GM23338 (cell line): ENCODE results near the gene RDH12. TPM values are rescaled to one million over a fixed set of nuclear protein-coding genes. Genes with fewer than 3 reads are reported as not detected.

Source experiments
- ATAC-seq: fragments of 200-7000 bp; cut with Tn5 transposase; 3 replicates; pipeline ENCODE4 v1.9.1; 2020
- DNase-seq: peaks from one replicate; pipeline ENCODE4 v3.0.0-alpha.2; 2015; ENCODE audit warnings: low spot score
- H2AFZ ChIP-seq: fragments of 200-600 bp; sonication (generic); 2 replicates; pipeline ENCODE4 v1.8.0; 2016; ENCODE audit warnings: antibody characterized with exemption, mild to moderate bottlenecking, moderate library complexity
- H3F3A ChIP-seq: fragments of 200-600 bp; sonication (generic); replicated peaks from 2 replicates; pipeline ENCODE4 v1.8.0; 2017; ENCODE audit warnings: antibody characterized with exemption, mixed run types, low read depth
- H3K27ac ChIP-seq: fragments of 200-600 bp; sonication (generic); 2 replicates; pipeline ENCODE4 v1.6.1; 2016; ENCODE audit warnings: low read depth
- H3K27me3 ChIP-seq: fragments of 200-600 bp; sonication (generic); 2 replicates; pipeline ENCODE4 v1.8.0; 2016; ENCODE audit warnings: mild to moderate bottlenecking, mixed run types, moderate library complexity; ENCODE audit not compliant: insufficient read depth
- H3K36me3 ChIP-seq: fragments of 200-600 bp; sonication (generic); 2 replicates; pipeline ENCODE4 v1.8.0; 2016; ENCODE audit warnings: mild to moderate bottlenecking; ENCODE audit not compliant: insufficient read depth
- H3K4me1 ChIP-seq: fragments of 200-600 bp; sonication (generic); 2 replicates; pipeline ENCODE4 v1.8.0; 2016; ENCODE audit warnings: mild to moderate bottlenecking, moderate library complexity; ENCODE audit not compliant: insufficient read depth
- H3K4me2 ChIP-seq: fragments of 200-600 bp; sonication (generic); 2 replicates; pipeline ENCODE4 v1.7.1; 2017; ENCODE audit warnings: mixed run types
- H3K4me3 ChIP-seq: fragments of 200-600 bp; sonication (generic); 2 replicates; pipeline ENCODE4 v1.6.1; 2016; ENCODE audit warnings: mixed run types
- H3K79me2 ChIP-seq: fragments of 200-600 bp; sonication (generic); replicated peaks from 2 replicates; pipeline ENCODE4 v1.8.0; 2017; ENCODE audit warnings: mild to moderate bottlenecking; ENCODE audit not compliant: insufficient read depth
- H3K9me2 ChIP-seq: fragments of 200-600 bp; sonication (generic); 2 replicates; pipeline ENCODE4 v1.8.0; 2017; ENCODE audit not compliant: insufficient read depth
- H4K20me1 ChIP-seq: fragments of 200-600 bp; sonication (generic); replicated peaks from 2 replicates; pipeline ENCODE4 v1.8.0; 2017; ENCODE audit warnings: mild to moderate bottlenecking; ENCODE audit not compliant: insufficient read depth
- H3K27ac Mint-ChIP-seq: 2 replicates; pipeline ENCODE4 v1.8.0; 2020; ENCODE audit warnings: inconsistent platforms, mild to moderate bottlenecking, moderate library complexity, mixed read lengths
- H3K27me3 Mint-ChIP-seq: 3 replicates; pipeline ENCODE4 v1.8.0; 2022; ENCODE audit warnings: low read depth, mild to moderate bottlenecking, moderate library complexity, mixed read lengths, inconsistent platforms; ENCODE audit not compliant: insufficient read depth, poor library complexity
- H3K36me3 Mint-ChIP-seq: 3 replicates; pipeline ENCODE4 v1.8.0; 2021; ENCODE audit warnings: low read depth, mild to moderate bottlenecking, inconsistent platforms, moderate library complexity, mixed read lengths
- H3K4me1 Mint-ChIP-seq: 3 replicates; pipeline ENCODE4 v1.8.0; 2020; ENCODE audit warnings: mild to moderate bottlenecking, inconsistent platforms, mixed read lengths
- H3K4me3 Mint-ChIP-seq: 3 replicates; pipeline ENCODE4 v1.8.0; 2021; ENCODE audit warnings: moderate library complexity, mild to moderate bottlenecking, inconsistent platforms, mixed read lengths
- H3K9me3 Mint-ChIP-seq: 3 replicates; pipeline ENCODE4 v1.8.0; 2020; ENCODE audit warnings: moderate library complexity, mild to moderate bottlenecking, inconsistent platforms, mixed read lengths
- CREB1 ChIP-seq: fragments of 250-450 bp; sonication (Bioruptor Pico); IDR thresholded peaks from 2 replicates; pipeline ENCODE4 v1.5.0; 2020; ENCODE audit warnings: low read depth, mild to moderate bottlenecking, moderate library complexity
- EZH2 ChIP-seq: fragments of 200-600 bp; sonication (generic); IDR thresholded peaks from one replicate; pipeline ENCODE4 v1.8.0; 2017; ENCODE audit warnings: antibody characterized with exemption, mild to moderate bottlenecking, low read depth; ENCODE audit not compliant: unreplicated experiment
- EZH2phosphoT487 ChIP-seq: fragments of 200-600 bp; sonication (generic); IDR thresholded peaks from one replicate; pipeline ENCODE4 v1.8.1; 2018; ENCODE audit warnings: antibody characterized with exemption; ENCODE audit not compliant: unreplicated experiment
- JUNB ChIP-seq: IDR thresholded peaks from one replicate; pipeline ENCODE4 v1.6.1; 2016; ENCODE audit warnings: antibody characterized with exemption; ENCODE audit not compliant: unreplicated experiment
- NANOG ChIP-seq: IDR thresholded peaks from 2 replicates; pipeline ENCODE4 v1.6.1; 2016; ENCODE audit warnings: antibody characterized with exemption, borderline replicate concordance
- POLR2AphosphoS5 ChIP-seq: IDR thresholded peaks from 2 replicates; pipeline ENCODE4 v1.6.1; 2016; ENCODE audit warnings: antibody characterized with exemption, low read depth
- STAT1 ChIP-seq: IDR thresholded peaks from one replicate; pipeline ENCODE4 v1.6.1; 2016; ENCODE audit warnings: antibody characterized with exemption; ENCODE audit not compliant: unreplicated experiment
- ZNF114 ChIP-seq: fragments of 250-450 bp; sonication (Bioruptor Pico); IDR thresholded peaks from 2 replicates; pipeline ENCODE4 v1.5.0; 2020; ENCODE audit warnings: mild to moderate bottlenecking, moderate library complexity
- ZNF331 ChIP-seq: fragments of 250-450 bp; sonication (Bioruptor Pico); IDR thresholded peaks from 2 replicates; pipeline ENCODE4 v1.5.0; 2020; ENCODE audit warnings: low read depth, mild to moderate bottlenecking, moderate library complexity
- polyA plus RNA-seq: library from polyadenylated mRNA; unstranded; fragments of >200 nt; fragmentation: Nextera tagmentation; extraction: Ambion mirVana; gene quantifications from 2 replicates; pipeline ENCODE4 v1.2.1, GENCODE V29; 2016
- total RNA-seq: library from RNA; depleted of rRNA; stranded (reverse); fragments of >200 nt; shearing (Covaris generic); gene quantifications from 2 replicates; pipeline ENCODE4 v1.2.3, GENCODE V29; 2014
- TF ChIP-seq, protein P1 (sequence below): fragments of 250-450 bp; sonication (Bioruptor Pico); IDR thresholded peaks from 2 replicates; pipeline ENCODE4 v1.5.0; 2020; ENCODE audit warnings: mild to moderate bottlenecking, moderate library complexity
- TF ChIP-seq, protein P2 (sequence below), 2 experiments: fragments of 200-600 bp in 1 of 2; sonication (generic) in 1 of 2; conservative IDR thresholded peaks; 2 replicates each; pipeline versions ENCODE4 v1.5.1 to v1.6.1; 2016 to 2017; ENCODE audit warnings: antibody characterized with exemption in 2 of 2, low read depth in 2 of 2, mild to moderate bottlenecking in 2 of 2, moderate library complexity in 1 of 2
- TF ChIP-seq, protein P3 (sequence below): IDR thresholded peaks from 2 replicates; pipeline ENCODE4 v1.6.1; 2016; ENCODE audit warnings: antibody characterized with exemption
- TF ChIP-seq, protein P4 (sequence below): IDR thresholded peaks from one replicate; pipeline ENCODE4 v1.6.1; 2018; ENCODE audit warnings: antibody characterized with exemption; ENCODE audit not compliant: unreplicated experiment

RDH12 gene
- total and polyA plus RNA-seq, 2 experiments from 2014 or later: 0.28 to 1.6 TPM

DNA sequence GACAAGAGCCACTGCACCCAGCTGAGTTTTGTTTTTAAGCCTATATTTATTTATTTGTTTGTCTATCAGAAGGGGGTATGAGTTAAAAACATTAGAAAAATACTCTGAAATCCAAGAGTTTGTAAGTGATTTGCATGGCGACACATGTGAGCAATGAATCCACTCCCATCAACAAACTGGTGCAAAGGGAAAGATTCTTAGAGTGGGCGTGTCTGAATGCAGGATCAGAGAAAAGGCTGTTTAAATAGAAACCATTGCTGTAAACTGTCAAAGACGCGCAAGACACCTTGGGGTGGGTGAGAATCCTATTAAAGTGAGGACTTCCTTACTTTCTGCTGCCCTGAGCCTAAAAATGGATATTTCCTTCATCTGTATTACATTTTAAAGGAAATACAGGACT, 62.8 kb downstream of the RDH12 start:
- no peak for ATAC-seq
- Mint-ChIP-seq H3K9me3 (no peaks in the 10 kb centered on the region), H3K27me3 (no peaks in the 10 kb centered on the region), H3K4me3 (no peak overlapping the region), H3K36me3 (peaks cover 46% of the 10 kb centered on the region), H3K4me1 (no peaks in the 10 kb centered on the region), H3K27ac (no peak overlapping the region)
- H3K9me2 ChIP-seq: no peaks in the 10 kb centered on the region
- DNase-seq: no peak
- no peaks in the 10 kb centered on the region for H3K4me1 ChIP-seq
- H3K4me3 ChIP-seq: no peak overlapping the region
- H3F3A ChIP-seq: no peaks in the 10 kb centered on the region
- no peak overlapping the region for H3K4me2 ChIP-seq
- no peak for TF ChIP-seq NANOG
- TF ChIP-seq, protein P1, sequence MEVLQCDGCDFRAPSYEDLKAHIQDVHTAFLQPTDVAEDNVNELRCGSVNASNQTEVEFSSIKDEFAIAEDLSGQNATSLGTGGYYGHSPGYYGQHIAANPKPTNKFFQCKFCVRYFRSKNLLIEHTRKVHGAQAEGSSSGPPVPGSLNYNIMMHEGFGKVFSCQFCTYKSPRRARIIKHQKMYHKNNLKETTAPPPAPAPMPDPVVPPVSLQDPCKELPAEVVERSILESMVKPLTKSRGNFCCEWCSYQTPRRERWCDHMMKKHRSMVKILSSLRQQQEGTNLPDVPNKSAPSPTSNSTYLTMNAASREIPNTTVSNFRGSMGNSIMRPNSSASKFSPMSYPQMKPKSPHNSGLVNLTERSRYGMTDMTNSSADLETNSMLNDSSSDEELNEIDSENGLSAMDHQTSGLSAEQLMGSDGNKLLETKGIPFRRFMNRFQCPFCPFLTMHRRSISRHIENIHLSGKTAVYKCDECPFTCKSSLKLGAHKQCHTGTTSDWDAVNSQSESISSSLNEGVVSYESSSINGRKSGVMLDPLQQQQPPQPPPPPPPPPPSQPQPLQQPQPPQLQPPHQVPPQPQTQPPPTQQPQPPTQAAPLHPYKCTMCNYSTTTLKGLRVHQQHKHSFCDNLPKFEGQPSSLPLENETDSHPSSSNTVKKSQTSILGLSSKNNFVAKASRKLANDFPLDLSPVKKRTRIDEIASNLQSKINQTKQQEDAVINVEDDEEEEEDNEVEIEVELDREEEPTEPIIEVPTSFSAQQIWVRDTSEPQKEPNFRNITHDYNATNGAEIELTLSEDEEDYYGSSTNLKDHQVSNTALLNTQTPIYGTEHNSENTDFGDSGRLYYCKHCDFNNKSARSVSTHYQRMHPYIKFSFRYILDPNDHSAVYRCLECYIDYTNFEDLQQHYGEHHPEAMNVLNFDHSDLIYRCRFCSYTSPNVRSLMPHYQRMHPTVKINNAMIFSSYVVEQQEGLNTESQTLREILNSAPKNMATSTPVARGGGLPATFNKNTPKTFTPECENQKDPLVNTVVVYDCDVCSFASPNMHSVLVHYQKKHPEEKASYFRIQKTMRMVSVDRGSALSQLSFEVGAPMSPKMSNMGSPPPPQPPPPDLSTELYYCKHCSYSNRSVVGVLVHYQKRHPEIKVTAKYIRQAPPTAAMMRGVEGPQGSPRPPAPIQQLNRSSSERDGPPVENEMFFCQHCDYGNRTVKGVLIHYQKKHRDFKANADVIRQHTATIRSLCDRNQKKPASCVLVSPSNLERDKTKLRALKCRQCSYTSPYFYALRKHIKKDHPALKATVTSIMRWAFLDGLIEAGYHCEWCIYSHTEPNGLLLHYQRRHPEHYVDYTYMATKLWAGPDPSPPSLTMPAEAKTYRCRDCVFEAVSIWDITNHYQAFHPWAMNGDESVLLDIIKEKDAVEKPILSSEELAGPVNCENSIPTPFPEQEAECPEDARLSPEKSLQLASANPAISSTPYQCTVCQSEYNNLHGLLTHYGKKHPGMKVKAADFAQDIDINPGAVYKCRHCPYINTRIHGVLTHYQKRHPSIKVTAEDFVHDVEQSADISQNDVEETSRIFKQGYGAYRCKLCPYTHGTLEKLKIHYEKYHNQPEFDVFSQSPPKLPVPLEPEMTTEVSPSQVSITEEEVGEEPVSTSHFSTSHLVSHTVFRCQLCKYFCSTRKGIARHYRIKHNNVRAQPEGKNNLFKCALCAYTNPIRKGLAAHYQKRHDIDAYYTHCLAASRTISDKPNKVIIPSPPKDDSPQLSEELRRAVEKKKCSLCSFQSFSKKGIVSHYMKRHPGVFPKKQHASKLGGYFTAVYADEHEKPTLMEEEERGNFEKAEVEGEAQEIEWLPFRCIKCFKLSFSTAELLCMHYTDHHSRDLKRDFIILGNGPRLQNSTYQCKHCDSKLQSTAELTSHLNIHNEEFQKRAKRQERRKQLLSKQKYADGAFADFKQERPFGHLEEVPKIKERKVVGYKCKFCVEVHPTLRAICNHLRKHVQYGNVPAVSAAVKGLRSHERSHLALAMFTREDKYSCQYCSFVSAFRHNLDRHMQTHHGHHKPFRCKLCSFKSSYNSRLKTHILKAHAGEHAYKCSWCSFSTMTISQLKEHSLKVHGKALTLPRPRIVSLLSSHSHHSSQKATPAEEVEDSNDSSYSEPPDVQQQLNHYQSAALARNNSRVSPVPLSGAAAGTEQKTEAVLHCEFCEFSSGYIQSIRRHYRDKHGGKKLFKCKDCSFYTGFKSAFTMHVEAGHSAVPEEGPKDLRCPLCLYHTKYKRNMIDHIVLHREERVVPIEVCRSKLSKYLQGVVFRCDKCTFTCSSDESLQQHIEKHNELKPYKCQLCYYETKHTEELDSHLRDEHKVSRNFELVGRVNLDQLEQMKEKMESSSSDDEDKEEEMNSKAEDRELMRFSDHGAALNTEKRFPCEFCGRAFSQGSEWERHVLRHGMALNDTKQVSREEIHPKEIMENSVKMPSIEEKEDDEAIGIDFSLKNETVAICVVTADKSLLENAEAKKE (CRISPR knock-in tag): no peak
- no peak for TF ChIP-seq POLR2AphosphoS5
- TF ChIP-seq, protein P2, sequence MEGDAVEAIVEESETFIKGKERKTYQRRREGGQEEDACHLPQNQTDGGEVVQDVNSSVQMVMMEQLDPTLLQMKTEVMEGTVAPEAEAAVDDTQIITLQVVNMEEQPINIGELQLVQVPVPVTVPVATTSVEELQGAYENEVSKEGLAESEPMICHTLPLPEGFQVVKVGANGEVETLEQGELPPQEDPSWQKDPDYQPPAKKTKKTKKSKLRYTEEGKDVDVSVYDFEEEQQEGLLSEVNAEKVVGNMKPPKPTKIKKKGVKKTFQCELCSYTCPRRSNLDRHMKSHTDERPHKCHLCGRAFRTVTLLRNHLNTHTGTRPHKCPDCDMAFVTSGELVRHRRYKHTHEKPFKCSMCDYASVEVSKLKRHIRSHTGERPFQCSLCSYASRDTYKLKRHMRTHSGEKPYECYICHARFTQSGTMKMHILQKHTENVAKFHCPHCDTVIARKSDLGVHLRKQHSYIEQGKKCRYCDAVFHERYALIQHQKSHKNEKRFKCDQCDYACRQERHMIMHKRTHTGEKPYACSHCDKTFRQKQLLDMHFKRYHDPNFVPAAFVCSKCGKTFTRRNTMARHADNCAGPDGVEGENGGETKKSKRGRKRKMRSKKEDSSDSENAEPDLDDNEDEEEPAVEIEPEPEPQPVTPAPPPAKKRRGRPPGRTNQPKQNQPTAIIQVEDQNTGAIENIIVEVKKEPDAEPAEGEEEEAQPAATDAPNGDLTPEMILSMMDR (conservative IDR thresholded peaks at IDR 0.05; ENCODE audit: low read depth in 2 of 2): no peak
- TF ChIP-seq, protein P3, sequence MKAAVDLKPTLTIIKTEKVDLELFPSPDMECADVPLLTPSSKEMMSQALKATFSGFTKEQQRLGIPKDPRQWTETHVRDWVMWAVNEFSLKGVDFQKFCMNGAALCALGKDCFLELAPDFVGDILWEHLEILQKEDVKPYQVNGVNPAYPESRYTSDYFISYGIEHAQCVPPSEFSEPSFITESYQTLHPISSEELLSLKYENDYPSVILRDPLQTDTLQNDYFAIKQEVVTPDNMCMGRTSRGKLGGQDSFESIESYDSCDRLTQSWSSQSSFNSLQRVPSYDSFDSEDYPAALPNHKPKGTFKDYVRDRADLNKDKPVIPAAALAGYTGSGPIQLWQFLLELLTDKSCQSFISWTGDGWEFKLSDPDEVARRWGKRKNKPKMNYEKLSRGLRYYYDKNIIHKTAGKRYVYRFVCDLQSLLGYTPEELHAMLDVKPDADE: no peak
- TF ChIP-seq EZH2phosphoT487: no peak
- TF ChIP-seq JUNB: no peak
- no peak for TF ChIP-seq ZNF331
- TF ChIP-seq, protein P4, sequence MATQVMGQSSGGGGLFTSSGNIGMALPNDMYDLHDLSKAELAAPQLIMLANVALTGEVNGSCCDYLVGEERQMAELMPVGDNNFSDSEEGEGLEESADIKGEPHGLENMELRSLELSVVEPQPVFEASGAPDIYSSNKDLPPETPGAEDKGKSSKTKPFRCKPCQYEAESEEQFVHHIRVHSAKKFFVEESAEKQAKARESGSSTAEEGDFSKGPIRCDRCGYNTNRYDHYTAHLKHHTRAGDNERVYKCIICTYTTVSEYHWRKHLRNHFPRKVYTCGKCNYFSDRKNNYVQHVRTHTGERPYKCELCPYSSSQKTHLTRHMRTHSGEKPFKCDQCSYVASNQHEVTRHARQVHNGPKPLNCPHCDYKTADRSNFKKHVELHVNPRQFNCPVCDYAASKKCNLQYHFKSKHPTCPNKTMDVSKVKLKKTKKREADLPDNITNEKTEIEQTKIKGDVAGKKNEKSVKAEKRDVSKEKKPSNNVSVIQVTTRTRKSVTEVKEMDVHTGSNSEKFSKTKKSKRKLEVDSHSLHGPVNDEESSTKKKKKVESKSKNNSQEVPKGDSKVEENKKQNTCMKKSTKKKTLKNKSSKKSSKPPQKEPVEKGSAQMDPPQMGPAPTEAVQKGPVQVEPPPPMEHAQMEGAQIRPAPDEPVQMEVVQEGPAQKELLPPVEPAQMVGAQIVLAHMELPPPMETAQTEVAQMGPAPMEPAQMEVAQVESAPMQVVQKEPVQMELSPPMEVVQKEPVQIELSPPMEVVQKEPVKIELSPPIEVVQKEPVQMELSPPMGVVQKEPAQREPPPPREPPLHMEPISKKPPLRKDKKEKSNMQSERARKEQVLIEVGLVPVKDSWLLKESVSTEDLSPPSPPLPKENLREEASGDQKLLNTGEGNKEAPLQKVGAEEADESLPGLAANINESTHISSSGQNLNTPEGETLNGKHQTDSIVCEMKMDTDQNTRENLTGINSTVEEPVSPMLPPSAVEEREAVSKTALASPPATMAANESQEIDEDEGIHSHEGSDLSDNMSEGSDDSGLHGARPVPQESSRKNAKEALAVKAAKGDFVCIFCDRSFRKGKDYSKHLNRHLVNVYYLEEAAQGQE: no peak
- TF ChIP-seq STAT1: no peak
- no peak for TF ChIP-seq EZH2
- TF ChIP-seq CREB1 (CRISPR knock-in tag): no peak
- no peak for TF ChIP-seq ZNF114 (CRISPR knock-in tag)
- no peak overlapping the region for H3K27ac ChIP-seq
- peaks cover 19% of the 10 kb centered on the region for H3K36me3 ChIP-seq
- no peak overlapping the region for H2AFZ ChIP-seq
- H4K20me1 ChIP-seq: no peaks in the 10 kb centered on the region
- H3K79me2 ChIP-seq: no peaks in the 10 kb centered on the region
- H3K27me3 ChIP-seq: no peaks in the 10 kb centered on the region
